B cell (primary cell): ENCODE results near the gene PLAGL2. TPM values are rescaled to one million over a fixed set of nuclear protein-coding genes. Genes with fewer than 3 reads are reported as not detected.

ENCODE experiments used
- ATAC-seq: fragments of 200-7000 bp; cut with Tn5 transposase; one replicate; pipeline ENCODE4 v1.10.0; 2021; ENCODE audit warnings: low read depth, mild to moderate bottlenecking, moderate number of reproducible peaks, moderate library complexity
- CTCF ChIA-PET: fragments of 350-600 bp; sonication (Branson Sonifier 250); formaldehyde crosslinking; loops from one replicate; lab custom pipeline; 2021; ENCODE audit warnings: antibody characterized with exemption, inconsistent platforms; lab: Charles Lee
- POLR2A ChIA-PET: fragments of 350-600 bp; sonication (Branson Sonifier 250); formaldehyde crosslinking; loops from one replicate; lab custom pipeline; 2021; ENCODE audit warnings: antibody characterized with exemption; lab: Charles Lee
- DNase-seq: peaks from one replicate; pipeline ENCODE4 v3.0.0; 2013
- H2AFZ ChIP-seq: 2 replicates; pipeline ENCODE4 v1.6.1; 2012; ENCODE audit warnings: mild to moderate bottlenecking, low read depth, low read length; ENCODE audit not compliant: insufficient read depth, poor library complexity, severe bottlenecking
- H3K27ac ChIP-seq, 2 donors: 1 replicate in 1 of 2; 2 replicates in 1 of 2; pipeline ENCODE4 v1.5.1; 2012 to 2013; ENCODE audit warnings: low read length in 2 of 2, mild to moderate bottlenecking in 2 of 2, moderate library complexity in 1 of 2
- H3K27me3 ChIP-seq, 4 experiments: fragments of 200-600 bp in 1 of 4; sonication (generic) in 1 of 4; replicated peaks in 1 of 4; 1 replicate in 2 of 4; 2 replicates in 2 of 4; pipeline versions ENCODE4 v1.6.1 to v1.7.0; 2013 to 2016; ENCODE audit warnings: low read length in 3 of 4, mild to moderate bottlenecking in 2 of 4, mixed read lengths in 1 of 4, moderate library complexity in 1 of 4; ENCODE audit not compliant: insufficient read depth in 4 of 4, control insufficient read depth in 3 of 4; ENCODE audit errors: control extremely low read depth in 1 of 4
- H3K36me3 ChIP-seq, 2 experiments: replicated peaks in 1 of 2; 1 replicate in 1 of 2; 2 replicates in 1 of 2; pipeline versions ENCODE4 v1.6.1 to v1.7.1; 2013; ENCODE audit warnings: low read length in 1 of 2; ENCODE audit not compliant: insufficient read depth in 2 of 2, control insufficient read depth in 1 of 2; ENCODE audit errors: control extremely low read depth in 1 of 2, extremely low read depth in 1 of 2
- H3K4me1 ChIP-seq, 2 donors: fragments of 200-600 bp in 1 of 2; sonication (generic) in 1 of 2; 1 replicate in 1 of 2; 2 replicates in 1 of 2; pipeline versions ENCODE4 v1.5.1 to v1.6.1; 2013 to 2017; ENCODE audit warnings: low read length in 2 of 2; ENCODE audit not compliant: control insufficient read depth in 2 of 2, insufficient read depth in 2 of 2
- H3K4me2 ChIP-seq: replicated peaks from 2 replicates; pipeline ENCODE3; 2012; ENCODE audit warnings: mild to moderate bottlenecking, low read depth, low read length; ENCODE audit not compliant: poor library complexity, severe bottlenecking
- H3K4me3 ChIP-seq, 5 experiments: fragments of 200-600 bp in 1 of 5; sonication (generic) in 1 of 5; 1 replicate in 3 of 5; 2 replicates in 2 of 5; pipeline versions ENCODE4 v1.5.1 to v1.7.0; 2011 to 2016; ENCODE audit warnings: low read length in 4 of 5, mild to moderate bottlenecking in 4 of 5, low read depth in 2 of 5, control low read depth in 1 of 5, moderate library complexity in 1 of 5; ENCODE audit not compliant: insufficient read depth in 1 of 5; ENCODE audit errors: control extremely low read depth in 1 of 5, extremely low read depth in 1 of 5
- H3K79me2 ChIP-seq: fragments of 200-600 bp; sonication (generic); one replicate; pipeline ENCODE4 v1.6.0; 2016; ENCODE audit warnings: low read length; ENCODE audit not compliant: control insufficient read depth, insufficient read depth
- H3K9ac ChIP-seq: fragments of 200-600 bp; sonication (generic); 2 replicates; pipeline ENCODE4 v1.6.1; 2017; ENCODE audit warnings: mild to moderate bottlenecking, low read length, moderate library complexity
- H3K9me3 ChIP-seq, 3 donors: one replicate each; pipeline versions ENCODE4 v1.6.1 to v1.7.1; 2013; ENCODE audit warnings: low read length in 2 of 3; ENCODE audit not compliant: control insufficient read depth in 2 of 3, insufficient read depth in 1 of 3; ENCODE audit errors: control extremely low read depth in 1 of 3
- H4K20me1 ChIP-seq: 2 replicates; pipeline ENCODE4 v1.6.0; 2012; ENCODE audit warnings: mild to moderate bottlenecking, low read length; ENCODE audit not compliant: insufficient read depth, control insufficient read depth, poor library complexity, severe bottlenecking
- H3K27ac Mint-ChIP-seq: one replicate; pipeline ENCODE4 v1.8.0; 2021; ENCODE audit warnings: mixed read lengths
- H3K27me3 Mint-ChIP-seq: one replicate; pipeline ENCODE4 v1.8.0; 2021; ENCODE audit warnings: mixed read lengths
- H3K4me1 Mint-ChIP-seq: one replicate; pipeline ENCODE4 v1.8.0; 2021; ENCODE audit warnings: mixed read lengths
- H3K4me3 Mint-ChIP-seq: one replicate; pipeline ENCODE4 v1.8.0; 2021; ENCODE audit warnings: mixed read lengths
- H3K9me3 Mint-ChIP-seq: one replicate; pipeline ENCODE4 v1.8.0; 2022; ENCODE audit warnings: mixed read lengths; ENCODE audit not compliant: insufficient read depth
- CTCF ChIP-seq: fragments of 200-600 bp; IDR thresholded peaks from one replicate; pipeline ENCODE4 v1.8.0; 2022; ENCODE audit warnings: antibody characterized with exemption, mild to moderate bottlenecking
- EZH2 ChIP-seq: IDR thresholded peaks from 2 replicates; pipeline ENCODE4 v1.6.1; 2012; ENCODE audit warnings: borderline replicate concordance, low read depth, mild to moderate bottlenecking, moderate library complexity, low read length; ENCODE audit not compliant: insufficient read depth, poor library complexity, severe bottlenecking
- WGBS: methylation state at CpG from one replicate; pipeline ENCODE4 v1.1.5; 2013; ENCODE audit warnings: missing lambda C conversion rate; ENCODE audit not compliant: insufficient coverage; 5-methylcytosine and 5-hydroxymethylcytosine counted together
- intact Hi-C: fragments of 100-400 bp; cut with micrococcal nuclease; formaldehyde crosslinking; loops from one replicate; pipeline ENCODE4 v1.10.0; 2022
- polyA plus RNA-seq: library from polyadenylated mRNA; depleted of rRNA; stranded (reverse); fragments of >200 nt; gene quantifications from 2 replicates; pipeline ENCODE4 v1.2.3, GENCODE V29; 2012
- total RNA-seq, 2 donors: library from RNA; stranded (reverse); fragments of 120-200 nt in 1 of 2; gene quantifications; 1 replicate in 1 of 2; 2 replicates in 1 of 2; pipeline versions ENCODE4 v1.2.3 to v1.2.4, GENCODE V29; 2013 to 2022

PLAGL2 gene
- total and polyA plus RNA-seq, 2 donors (not counting 1 experiment from before 2014, with no cell fraction given): 4.4 to 18.4 TPM

DNA sequence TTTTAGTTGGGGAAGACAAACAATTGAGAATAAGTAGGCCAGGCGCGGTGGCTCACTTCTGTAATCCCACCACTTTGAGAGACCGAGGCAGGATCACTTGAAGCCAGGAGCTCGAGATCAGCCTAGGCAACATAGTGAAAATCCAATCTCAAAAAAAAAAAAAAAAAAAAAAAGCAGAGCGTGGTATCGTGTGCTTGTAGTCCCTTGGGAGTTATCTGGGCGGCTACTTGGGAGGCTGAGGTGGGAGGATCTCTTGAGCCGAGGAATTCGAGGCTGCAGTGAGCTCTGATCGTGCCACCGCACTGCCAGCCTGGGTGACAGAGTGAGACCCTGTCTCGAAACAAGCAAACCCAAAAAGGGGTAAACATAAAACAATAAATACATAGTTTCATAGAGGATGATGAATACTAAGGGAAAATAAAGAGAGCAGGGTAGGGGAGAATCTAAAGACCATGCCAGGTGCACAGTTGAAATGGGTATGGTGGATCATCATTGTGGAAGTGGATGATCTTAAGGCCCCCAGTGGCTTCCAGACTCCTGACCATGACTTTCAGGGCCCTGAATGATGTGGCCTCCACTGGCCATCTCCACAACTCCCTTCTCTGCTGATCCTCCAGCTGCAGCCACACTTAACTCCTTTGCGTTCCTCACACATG is 1.1 kb upstream of the PLAGL2 start:
- Histone ChIP-seq H3K36me3 (peaks cover 0 to 8% of the 10 kb centered on the region in 2 experiments), H2AFZ (peak overlapping the region; percentile 97), H3K79me2 (peaks cover 57% of the 10 kb centered on the region), H3K9ac (peak overlapping the region; percentile 92), H3K27me3 (no peaks in the 10 kb centered on the region), H3K9me3 (no peaks in the 10 kb centered on the region), H3K27ac (peak overlapping the region in 1 of 2 donors; percentile 76), H3K4me1 (peaks cover 35 to 39% of the 10 kb centered on the region in 2 donors), H4K20me1 (peaks cover 36% of the 10 kb centered on the region), H3K4me2 (peak overlapping the region; percentile 92), H3K4me3 (peak overlapping the region; percentile 71 to 99 (median 98))
- no peak for TF ChIP-seq CTCF
- TF ChIP-seq EZH2: no peak
- Mint-ChIP-seq H3K4me3 (peak overlapping the region; percentile 87), H3K4me1 (peaks cover 62% of the 10 kb centered on the region), H3K27ac (peak overlapping the region; percentile 77), H3K9me3 (no peaks in the 10 kb centered on the region), H3K27me3 (no peaks in the 10 kb centered on the region)
- WGBS: 66% methylated on average over 4 of the region's 13 CpGs
- ATAC-seq: no peak
- intact Hi-C loops: loop anchor here (10.0 kb wide), 1 partner anchor 164 kb away; no protein-coding TSS in a partner anchor
- CTCF ChIA-PET: no interaction called here
- POLR2A ChIA-PET: interaction anchor here (0.7 kb wide), 1 partner anchor 117 kb away, joined by 4 read pairs; no protein-coding TSS in a partner anchor
- DNase-seq: no peak
